Caco-2 (cell line): ENCODE data around the gene SLC9A6. TPM values are rescaled to one million over a fixed set of nuclear protein-coding genes. Genes with fewer than 3 reads are reported as not detected.

Experiments used
- BruUV-seq: library from RNA; stranded (reverse); fragments of 400-500 nt; replicated peaks from 2 replicates; lab custom pipeline; 2021; lab: Mats Ljungman, UMichigan
- CTCF ChIA-PET: fragments of 300-600 bp; sonication (Branson Sonifier 250); formaldehyde crosslinking; loops from one replicate; lab custom pipeline; 2022; ENCODE audit warnings: antibody characterized with exemption; lab: Charles Lee
- POLR2A ChIA-PET: fragments of 300-600 bp; sonication (Branson Sonifier 250); formaldehyde crosslinking; loops from one replicate; lab custom pipeline; 2022; ENCODE audit warnings: antibody characterized with exemption; lab: Charles Lee
- DNase-seq, 2 experiments: peaks; one replicate each; pipeline versions ENCODE4 v3.0.0 to v3.0.0-alpha.2; 2020 to 2022
- H3K27me3 ChIP-seq: replicated peaks from 2 replicates; pipeline ENCODE4 v1.6.0; 2011; ENCODE audit warnings: low read length; ENCODE audit not compliant: control insufficient read depth, insufficient read depth
- H3K36me3 ChIP-seq: 2 replicates; pipeline ENCODE4 v1.5.1; 2011; ENCODE audit warnings: low read length; ENCODE audit not compliant: control insufficient read depth, insufficient read depth
- H3K4me1 ChIP-seq: fragments of 250-450 bp; sonication (Bioruptor Pico); 2 replicates; pipeline ENCODE4 v1.5.1; 2020; ENCODE audit warnings: mild to moderate bottlenecking
- H3K4me3 ChIP-seq: 2 replicates; pipeline ENCODE4 v1.5.1; 2011; ENCODE audit warnings: low read depth, mild to moderate bottlenecking, control low read depth, low read length
- H3K9me3 ChIP-seq: fragments of 250-450 bp; sonication (Bioruptor Pico); 2 replicates; pipeline ENCODE4 v1.5.1; 2020; ENCODE audit warnings: mild to moderate bottlenecking, moderate library complexity
- H3K27ac Mint-ChIP-seq: one replicate; pipeline ENCODE4 v1.8.0; 2022; ENCODE audit warnings: mixed read lengths; ENCODE audit not compliant: unreplicated experiment
- H3K27me3 Mint-ChIP-seq: one replicate; pipeline ENCODE4 v1.8.0; 2022; ENCODE audit warnings: mixed read lengths; ENCODE audit not compliant: insufficient read depth, unreplicated experiment
- H3K36me3 Mint-ChIP-seq: one replicate; pipeline ENCODE4 v1.8.0; 2022; ENCODE audit warnings: mild to moderate bottlenecking, mixed read lengths; ENCODE audit not compliant: insufficient read depth, unreplicated experiment
- H3K4me1 Mint-ChIP-seq: one replicate; pipeline ENCODE4 v1.8.0; 2022; ENCODE audit warnings: low read depth, mixed read lengths; ENCODE audit not compliant: unreplicated experiment
- H3K4me3 Mint-ChIP-seq: one replicate; pipeline ENCODE4 v1.8.0; 2022; ENCODE audit warnings: mild to moderate bottlenecking, moderate library complexity, mixed read lengths; ENCODE audit not compliant: unreplicated experiment
- H3K9me3 Mint-ChIP-seq: one replicate; pipeline ENCODE4 v1.8.0; 2022; ENCODE audit warnings: mixed read lengths; ENCODE audit not compliant: unreplicated experiment
- CTCF ChIP-seq, 2 experiments: fragments of 200-600 bp in 1 of 2; IDR thresholded peaks; 1 replicate in 1 of 2; 2 replicates in 1 of 2; pipeline versions ENCODE4 v1.5.1 to v1.8.0; 2011 to 2022; ENCODE audit warnings: antibody characterized with exemption in 1 of 2, control low read depth in 1 of 2, inconsistent platforms in 1 of 2, low read depth in 1 of 2, low read length in 1 of 2, mild to moderate bottlenecking in 1 of 2, moderate library complexity in 1 of 2; ENCODE audit not compliant: insufficient read depth in 1 of 2, severe bottlenecking in 1 of 2, unreplicated experiment in 1 of 2
- intact Hi-C: fragments of 100-400 bp; cut with micrococcal nuclease; formaldehyde crosslinking; loops from one replicate; pipeline ENCODE4 v1.10.0; 2022; ENCODE audit not compliant: unreplicated experiment
- total RNA-seq: library from RNA; stranded (reverse); gene quantifications from 2 replicates; pipeline ENCODE4 v1.2.3, GENCODE V29; 2022

The SLC9A6 gene
- total RNA-seq, 1 experiment from 2014 or later = 9.9 TPM

GRCh38 chrX:135973025-135973547 is 12.1 kb upstream of the SLC9A6 start:
- TSS peak; percentile 68 for BruUV-seq

GRCh38 chrX:135973548-135974278 is 11.5 kb upstream of the SLC9A6 start, which contains the start of gene MMGT1:
Gene MMGT1 (minus strand): TSS chrX:135973988. CDS start chrX:135973675, 313 bp downstream.
- POLR2A ChIA-PET = no interaction called here
- Histone ChIP-seq H3K4me3 (peak within 1 kb of the TSS; percentile 92), H3K4me1 (no peaks in the 10 kb centered on the region), H3K36me3 (no peaks in the 10 kb centered on the region), H3K9me3 (no peaks in the 10 kb centered on the region), H3K27me3 (no peaks in the 10 kb centered on the region)
- Mint-ChIP-seq H3K4me3 (peak within 1 kb of the TSS; percentile 99), H3K36me3 (no peaks in the 10 kb centered on the region), H3K27me3 (no peaks in the 10 kb centered on the region), H3K27ac (peak within 1 kb of the TSS; percentile 99), H3K4me1 (peaks cover 7% of the 10 kb centered on the region), H3K9me3 (no peaks in the 10 kb centered on the region)
- intact Hi-C loops = loop anchor here (1.0 kb wide), 1 partner anchor 11 kb away; no protein-coding TSS in a partner anchor
- TF ChIP-seq CTCF (IDR thresholded peaks at IDR 0.05; ENCODE audit: insufficient read depth in 1 of 2, low read depth in 1 of 2, low read length in 1 of 2, severe bottlenecking in 1 of 2, unreplicated experiment in 1 of 2) = no peak
- CTCF ChIA-PET = no interaction called here
- peak; percentile 79 to 84 for DNase-seq
- BruUV-seq = no TSS peak

More at GRCh38 chrX:135973025-135973547, 12.1 kb upstream of the SLC9A6 start:
- Mint-ChIP-seq H3K4me1 (peaks cover 7% of the 10 kb centered on the region), H3K27ac (peak overlapping the region; percentile 99), H3K9me3 (no peaks in the 10 kb centered on the region), H3K27me3 (no peaks in the 10 kb centered on the region), H3K36me3 (no peaks in the 10 kb centered on the region), H3K4me3 (peak overlapping the region; percentile 99)
- Histone ChIP-seq H3K4me1 (no peaks in the 10 kb centered on the region), H3K9me3 (no peaks in the 10 kb centered on the region), H3K4me3 (peak overlapping the region; percentile 92), H3K27me3 (no peaks in the 10 kb centered on the region), H3K36me3 (no peaks in the 10 kb centered on the region)
- no peak for TF ChIP-seq CTCF (IDR thresholded peaks at IDR 0.05; ENCODE audit: insufficient read depth in 1 of 2, low read depth in 1 of 2, low read length in 1 of 2, severe bottlenecking in 1 of 2, unreplicated experiment in 1 of 2)
- peak in 1 of 2 experiments; percentile 1 for DNase-seq
- POLR2A ChIA-PET = no interaction called here
- CTCF ChIA-PET = no interaction called here
- intact Hi-C loops = no loop called here

GRCh38 chrX:135974279-135974856 is 10.9 kb upstream of the SLC9A6 start:
- no peaks in the 10 kb centered on the region for H3K4me1 ChIP-seq
- no peaks in the 10 kb centered on the region for H3K36me3 Mint-ChIP-seq
- TF ChIP-seq CTCF (IDR thresholded peaks at IDR 0.05; ENCODE audit: insufficient read depth in 1 of 2, low read depth in 1 of 2, low read length in 1 of 2, severe bottlenecking in 1 of 2, unreplicated experiment in 1 of 2) = no peak
- ChIA-PET POLR2A (no interaction called here), CTCF (no interaction called here)
- H3K36me3 ChIP-seq = no peaks in the 10 kb centered on the region
- H3K27me3 ChIP-seq = no peaks in the 10 kb centered on the region
- intact Hi-C loops = loop anchor here (1.0 kb wide), 1 partner anchor 10 kb away; no protein-coding TSS in a partner anchor
- peak overlapping the region; percentile 26 for H3K4me3 ChIP-seq
- peaks cover 7% of the 10 kb centered on the region for H3K4me1 Mint-ChIP-seq
- H3K27me3 Mint-ChIP-seq = no peaks in the 10 kb centered on the region
- H3K4me3 Mint-ChIP-seq = peak overlapping the region; percentile 68
- no TSS peak for BruUV-seq
- H3K9me3 ChIP-seq = no peaks in the 10 kb centered on the region
- H3K9me3 Mint-ChIP-seq = no peaks in the 10 kb centered on the region
- H3K27ac Mint-ChIP-seq = no peak overlapping the region
- DNase-seq = peak; percentile 57 to 76
